Measurements from ENCODE around the gene NUDT1. TPM values are rescaled to one million over a fixed set of nuclear protein-coding genes. Genes with fewer than 3 reads are reported as not detected.

The NUDT1 gene
- total RNA-seq, 1 experiment from 2014 or later = 37.8 TPM

- in situ Hi-C loops (cut with HindIII; ENCODE audit: low sequenced_read_pairs) = no loop called here
- no peak for DNase-seq (ENCODE audit: low spot score)
Measured at GRCh38 chr7:2220030-2220429, 22.0 kb upstream of the NUDT1 start.

- in situ Hi-C loops (cut with HindIII; ENCODE audit: low sequenced_read_pairs) = no loop called here
- DNase-seq (ENCODE audit: low spot score) = no peak
Measured at GRCh38 chr7:2220506-2220905, 21.5 kb upstream of the NUDT1 start.

- in situ Hi-C loops (cut with HindIII; ENCODE audit: low sequenced_read_pairs) = no loop called here
- DNase-seq (ENCODE audit: low spot score) = no peak
Measured at GRCh38 chr7:2220954-2221353, 21.1 kb upstream of the NUDT1 start.

GRCh38 chr7:2222516-2222915 lies 19.5 kb upstream of the NUDT1 start:
- in situ Hi-C loops (cut with HindIII; ENCODE audit: low sequenced_read_pairs) = no loop called here
- no peak for DNase-seq (ENCODE audit: low spot score)

- in situ Hi-C loops (cut with HindIII; ENCODE audit: low sequenced_read_pairs) = no loop called here
- DNase-seq (ENCODE audit: low spot score) = no peak
Measured at GRCh38 chr7:2223321-2223720, 18.7 kb upstream of the NUDT1 start.

- in situ Hi-C loops (cut with HindIII; ENCODE audit: low sequenced_read_pairs) = no loop called here
- no peak for DNase-seq (ENCODE audit: low spot score)
Measured at GRCh38 chr7:2224491-2224928, 17.5 kb upstream of the NUDT1 start.

- no peak for DNase-seq (ENCODE audit: low spot score)
- in situ Hi-C loops (cut with HindIII; ENCODE audit: low sequenced_read_pairs) = no loop called here
Measured at GRCh38 chr7:2224934-2225333, 17.1 kb upstream of the NUDT1 start.

GRCh38 chr7:2225336-2225735 lies 16.7 kb upstream of the NUDT1 start:
- in situ Hi-C loops (cut with HindIII; ENCODE audit: low sequenced_read_pairs) = no loop called here
- DNase-seq (ENCODE audit: low spot score) = no peak

- in situ Hi-C loops (cut with HindIII; ENCODE audit: low sequenced_read_pairs) = no loop called here
- no peak for DNase-seq (ENCODE audit: low spot score)
Measured at GRCh38 chr7:2225830-2226229, 16.2 kb upstream of the NUDT1 start.

GRCh38 chr7:2227699-2228098 lies 14.3 kb upstream of the NUDT1 start:
- DNase-seq (ENCODE audit: low spot score) = no peak
- in situ Hi-C loops (cut with HindIII; ENCODE audit: low sequenced_read_pairs) = no loop called here

GRCh38 chr7:2228921-2229320 lies 13.1 kb upstream of the NUDT1 start:
- in situ Hi-C loops (cut with HindIII; ENCODE audit: low sequenced_read_pairs) = no loop called here
- no peak for DNase-seq (ENCODE audit: low spot score)

- in situ Hi-C loops (cut with HindIII; ENCODE audit: low sequenced_read_pairs) = no loop called here
- no peak for DNase-seq (ENCODE audit: low spot score)
Measured at GRCh38 chr7:2229467-2229866, 12.6 kb upstream of the NUDT1 start.

GRCh38 chr7:2230226-2230625 lies 11.8 kb upstream of the NUDT1 start:
- in situ Hi-C loops (cut with HindIII; ENCODE audit: low sequenced_read_pairs) = no loop called here
- no peak for DNase-seq (ENCODE audit: low spot score)

GRCh38 chr7:2230882-2231281 lies 11.1 kb upstream of the NUDT1 start:
- DNase-seq (ENCODE audit: low spot score) = no peak
- in situ Hi-C loops (cut with HindIII; ENCODE audit: low sequenced_read_pairs) = no loop called here

- no peak for DNase-seq (ENCODE audit: low spot score)
- in situ Hi-C loops (cut with HindIII; ENCODE audit: low sequenced_read_pairs) = no loop called here
Measured at GRCh38 chr7:2231992-2232765, 9.8 kb upstream of the NUDT1 start.

- in situ Hi-C loops (cut with HindIII; ENCODE audit: low sequenced_read_pairs) = no loop called here
- DNase-seq (ENCODE audit: low spot score) = peak; percentile 89
Measured at GRCh38 chr7:2232766-2233520, 9.1 kb upstream of the NUDT1 start, which contains the start of gene MAD1L1. TSS of gene MAD1L1 (minus strand) at chr7:2232945. CDS start at chr7:2230133, 2,812 bp downstream.

- in situ Hi-C loops (cut with HindIII; ENCODE audit: low sequenced_read_pairs) = no loop called here
- DNase-seq (ENCODE audit: low spot score) = no peak
Measured at GRCh38 chr7:2233926-2234325, 8.1 kb upstream of the NUDT1 start.

- no peak for DNase-seq (ENCODE audit: low spot score)
- in situ Hi-C loops (cut with HindIII; ENCODE audit: low sequenced_read_pairs) = no loop called here
Measured at GRCh38 chr7:2237109-2237602, 4.9 kb upstream of the NUDT1 start.

GRCh38 chr7:2239242-2239641 lies 2.8 kb upstream of the NUDT1 start:
- in situ Hi-C loops (cut with HindIII; ENCODE audit: low sequenced_read_pairs) = no loop called here
- no peak for DNase-seq (ENCODE audit: low spot score)

Data from G401 (cell line).